WTC11 (cell line): ENCODE data around the gene GLS.

Experiments
- ATF1 ChIP-seq: sonication (generic); formaldehyde crosslinking; IDR thresholded peaks from 2 replicates; pipeline ENCODE4 v1.8.1; 2023; ENCODE audit warnings: mild to moderate bottlenecking, moderate library complexity, missing genetic modification reagents
- CBFB ChIP-seq: sonication (generic); formaldehyde crosslinking; IDR thresholded peaks from 2 replicates; pipeline ENCODE4 v1.8.1; 2022; ENCODE audit warnings: mild to moderate bottlenecking, low read depth, missing genetic modification reagents
- CREB1 ChIP-seq: sonication (generic); formaldehyde crosslinking; IDR thresholded peaks from 2 replicates; pipeline ENCODE4 v1.8.0; 2023; ENCODE audit warnings: mild to moderate bottlenecking, missing genetic modification reagents
- NFATC4 ChIP-seq: fragments of 250-450 bp; sonication (Bioruptor Pico); IDR thresholded peaks from 2 replicates; pipeline ENCODE4 v1.9.0; 2021; ENCODE audit warnings: mild to moderate bottlenecking
- NR1H2 ChIP-seq: sonication (generic); formaldehyde crosslinking; IDR thresholded peaks from 2 replicates; pipeline ENCODE4 v1.9.0; 2021; ENCODE audit warnings: mild to moderate bottlenecking, moderate library complexity, missing genetic modification reagents
- NR2C2 ChIP-seq: sonication (generic); formaldehyde crosslinking; IDR thresholded peaks from 2 replicates; pipeline ENCODE4 v1.8.0; 2022; ENCODE audit warnings: mild to moderate bottlenecking, missing genetic modification reagents
- TEAD1 ChIP-seq: sonication (generic); formaldehyde crosslinking; IDR thresholded peaks from 2 replicates; pipeline ENCODE4 v1.8.0; 2022; ENCODE audit warnings: mild to moderate bottlenecking, missing genetic modification reagents
- TF ChIP-seq, protein P1 (sequence below): sonication (generic); formaldehyde crosslinking; IDR thresholded peaks from 2 replicates; pipeline ENCODE4 v1.8.1; 2023; ENCODE audit warnings: mild to moderate bottlenecking, missing genetic modification reagents, borderline replicate concordance
- TF ChIP-seq, protein P2 (sequence below): fragments of 200-600 bp; IDR thresholded peaks from 2 replicates; pipeline ENCODE4 v1.8.0; 2022; ENCODE audit warnings: antibody characterized with exemption
- TF ChIP-seq, protein P3 (sequence below): sonication (generic); formaldehyde crosslinking; IDR thresholded peaks from 2 replicates; pipeline ENCODE4 v1.8.0; 2023; ENCODE audit warnings: mild to moderate bottlenecking, missing genetic modification reagents
- TF ChIP-seq, protein P4 (sequence below): sonication (generic); formaldehyde crosslinking; IDR thresholded peaks from 2 replicates; pipeline ENCODE4 v1.8.1; 2023; ENCODE audit warnings: mild to moderate bottlenecking, missing genetic modification reagents
- TF ChIP-seq, protein P5 (sequence below): sonication (generic); formaldehyde crosslinking; IDR thresholded peaks from 2 replicates; pipeline ENCODE4 v1.8.1; 2023; ENCODE audit warnings: mild to moderate bottlenecking, missing genetic modification reagents

DNA sequence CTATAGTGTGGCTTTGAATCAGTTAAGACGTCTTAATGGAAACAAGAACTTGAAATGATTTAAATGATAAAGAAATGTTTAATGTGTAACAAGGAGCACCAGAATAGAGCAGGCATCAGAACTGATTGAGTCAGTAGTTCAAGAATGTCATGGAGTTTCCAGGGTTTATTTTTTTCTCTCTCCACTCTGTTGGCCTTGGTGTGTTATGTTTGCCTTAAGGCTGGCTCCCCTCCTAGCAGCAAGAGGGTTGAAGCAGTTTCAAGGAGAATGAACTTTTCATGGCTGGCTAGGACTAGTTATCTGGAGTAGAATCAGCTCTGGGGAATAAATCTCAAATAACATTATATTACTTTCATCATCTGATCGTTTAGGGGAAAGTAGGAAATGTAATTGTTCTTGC is 13.4 kb upstream of the GLS start:
- TF ChIP-seq, protein P1, sequence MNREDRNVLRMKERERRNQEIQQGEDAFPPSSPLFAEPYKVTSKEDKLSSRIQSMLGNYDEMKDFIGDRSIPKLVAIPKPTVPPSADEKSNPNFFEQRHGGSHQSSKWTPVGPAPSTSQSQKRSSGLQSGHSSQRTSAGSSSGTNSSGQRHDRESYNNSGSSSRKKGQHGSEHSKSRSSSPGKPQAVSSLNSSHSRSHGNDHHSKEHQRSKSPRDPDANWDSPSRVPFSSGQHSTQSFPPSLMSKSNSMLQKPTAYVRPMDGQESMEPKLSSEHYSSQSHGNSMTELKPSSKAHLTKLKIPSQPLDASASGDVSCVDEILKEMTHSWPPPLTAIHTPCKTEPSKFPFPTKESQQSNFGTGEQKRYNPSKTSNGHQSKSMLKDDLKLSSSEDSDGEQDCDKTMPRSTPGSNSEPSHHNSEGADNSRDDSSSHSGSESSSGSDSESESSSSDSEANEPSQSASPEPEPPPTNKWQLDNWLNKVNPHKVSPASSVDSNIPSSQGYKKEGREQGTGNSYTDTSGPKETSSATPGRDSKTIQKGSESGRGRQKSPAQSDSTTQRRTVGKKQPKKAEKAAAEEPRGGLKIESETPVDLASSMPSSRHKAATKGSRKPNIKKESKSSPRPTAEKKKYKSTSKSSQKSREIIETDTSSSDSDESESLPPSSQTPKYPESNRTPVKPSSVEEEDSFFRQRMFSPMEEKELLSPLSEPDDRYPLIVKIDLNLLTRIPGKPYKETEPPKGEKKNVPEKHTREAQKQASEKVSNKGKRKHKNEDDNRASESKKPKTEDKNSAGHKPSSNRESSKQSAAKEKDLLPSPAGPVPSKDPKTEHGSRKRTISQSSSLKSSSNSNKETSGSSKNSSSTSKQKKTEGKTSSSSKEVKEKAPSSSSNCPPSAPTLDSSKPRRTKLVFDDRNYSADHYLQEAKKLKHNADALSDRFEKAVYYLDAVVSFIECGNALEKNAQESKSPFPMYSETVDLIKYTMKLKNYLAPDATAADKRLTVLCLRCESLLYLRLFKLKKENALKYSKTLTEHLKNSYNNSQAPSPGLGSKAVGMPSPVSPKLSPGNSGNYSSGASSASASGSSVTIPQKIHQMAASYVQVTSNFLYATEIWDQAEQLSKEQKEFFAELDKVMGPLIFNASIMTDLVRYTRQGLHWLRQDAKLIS (CRISPR knock-in tag) = no peak
- TF ChIP-seq NFATC4 (CRISPR knock-in tag) (no peak), NR2C2 (CRISPR knock-in tag) (no peak), TEAD1 (CRISPR knock-in tag) (no peak), NR1H2 (CRISPR knock-in tag) (no peak), CREB1 (CRISPR knock-in tag) (no peak), CBFB (CRISPR knock-in tag) (no peak), ATF1 (CRISPR knock-in tag) (no peak)
- TF ChIP-seq, protein P2, sequence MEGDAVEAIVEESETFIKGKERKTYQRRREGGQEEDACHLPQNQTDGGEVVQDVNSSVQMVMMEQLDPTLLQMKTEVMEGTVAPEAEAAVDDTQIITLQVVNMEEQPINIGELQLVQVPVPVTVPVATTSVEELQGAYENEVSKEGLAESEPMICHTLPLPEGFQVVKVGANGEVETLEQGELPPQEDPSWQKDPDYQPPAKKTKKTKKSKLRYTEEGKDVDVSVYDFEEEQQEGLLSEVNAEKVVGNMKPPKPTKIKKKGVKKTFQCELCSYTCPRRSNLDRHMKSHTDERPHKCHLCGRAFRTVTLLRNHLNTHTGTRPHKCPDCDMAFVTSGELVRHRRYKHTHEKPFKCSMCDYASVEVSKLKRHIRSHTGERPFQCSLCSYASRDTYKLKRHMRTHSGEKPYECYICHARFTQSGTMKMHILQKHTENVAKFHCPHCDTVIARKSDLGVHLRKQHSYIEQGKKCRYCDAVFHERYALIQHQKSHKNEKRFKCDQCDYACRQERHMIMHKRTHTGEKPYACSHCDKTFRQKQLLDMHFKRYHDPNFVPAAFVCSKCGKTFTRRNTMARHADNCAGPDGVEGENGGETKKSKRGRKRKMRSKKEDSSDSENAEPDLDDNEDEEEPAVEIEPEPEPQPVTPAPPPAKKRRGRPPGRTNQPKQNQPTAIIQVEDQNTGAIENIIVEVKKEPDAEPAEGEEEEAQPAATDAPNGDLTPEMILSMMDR = no peak
- TF ChIP-seq, protein P3, sequence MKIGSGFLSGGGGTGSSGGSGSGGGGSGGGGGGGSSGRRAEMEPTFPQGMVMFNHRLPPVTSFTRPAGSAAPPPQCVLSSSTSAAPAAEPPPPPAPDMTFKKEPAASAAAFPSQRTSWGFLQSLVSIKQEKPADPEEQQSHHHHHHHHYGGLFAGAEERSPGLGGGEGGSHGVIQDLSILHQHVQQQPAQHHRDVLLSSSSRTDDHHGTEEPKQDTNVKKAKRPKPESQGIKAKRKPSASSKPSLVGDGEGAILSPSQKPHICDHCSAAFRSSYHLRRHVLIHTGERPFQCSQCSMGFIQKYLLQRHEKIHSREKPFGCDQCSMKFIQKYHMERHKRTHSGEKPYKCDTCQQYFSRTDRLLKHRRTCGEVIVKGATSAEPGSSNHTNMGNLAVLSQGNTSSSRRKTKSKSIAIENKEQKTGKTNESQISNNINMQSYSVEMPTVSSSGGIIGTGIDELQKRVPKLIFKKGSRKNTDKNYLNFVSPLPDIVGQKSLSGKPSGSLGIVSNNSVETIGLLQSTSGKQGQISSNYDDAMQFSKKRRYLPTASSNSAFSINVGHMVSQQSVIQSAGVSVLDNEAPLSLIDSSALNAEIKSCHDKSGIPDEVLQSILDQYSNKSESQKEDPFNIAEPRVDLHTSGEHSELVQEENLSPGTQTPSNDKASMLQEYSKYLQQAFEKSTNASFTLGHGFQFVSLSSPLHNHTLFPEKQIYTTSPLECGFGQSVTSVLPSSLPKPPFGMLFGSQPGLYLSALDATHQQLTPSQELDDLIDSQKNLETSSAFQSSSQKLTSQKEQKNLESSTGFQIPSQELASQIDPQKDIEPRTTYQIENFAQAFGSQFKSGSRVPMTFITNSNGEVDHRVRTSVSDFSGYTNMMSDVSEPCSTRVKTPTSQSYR (CRISPR knock-in tag) = no peak
- TF ChIP-seq, protein P4, sequence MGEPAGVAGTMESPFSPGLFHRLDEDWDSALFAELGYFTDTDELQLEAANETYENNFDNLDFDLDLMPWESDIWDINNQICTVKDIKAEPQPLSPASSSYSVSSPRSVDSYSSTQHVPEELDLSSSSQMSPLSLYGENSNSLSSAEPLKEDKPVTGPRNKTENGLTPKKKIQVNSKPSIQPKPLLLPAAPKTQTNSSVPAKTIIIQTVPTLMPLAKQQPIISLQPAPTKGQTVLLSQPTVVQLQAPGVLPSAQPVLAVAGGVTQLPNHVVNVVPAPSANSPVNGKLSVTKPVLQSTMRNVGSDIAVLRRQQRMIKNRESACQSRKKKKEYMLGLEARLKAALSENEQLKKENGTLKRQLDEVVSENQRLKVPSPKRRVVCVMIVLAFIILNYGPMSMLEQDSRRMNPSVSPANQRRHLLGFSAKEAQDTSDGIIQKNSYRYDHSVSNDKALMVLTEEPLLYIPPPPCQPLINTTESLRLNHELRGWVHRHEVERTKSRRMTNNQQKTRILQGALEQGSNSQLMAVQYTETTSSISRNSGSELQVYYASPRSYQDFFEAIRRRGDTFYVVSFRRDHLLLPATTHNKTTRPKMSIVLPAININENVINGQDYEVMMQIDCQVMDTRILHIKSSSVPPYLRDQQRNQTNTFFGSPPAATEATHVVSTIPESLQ (CRISPR knock-in tag) = no peak
- TF ChIP-seq, protein P5, sequence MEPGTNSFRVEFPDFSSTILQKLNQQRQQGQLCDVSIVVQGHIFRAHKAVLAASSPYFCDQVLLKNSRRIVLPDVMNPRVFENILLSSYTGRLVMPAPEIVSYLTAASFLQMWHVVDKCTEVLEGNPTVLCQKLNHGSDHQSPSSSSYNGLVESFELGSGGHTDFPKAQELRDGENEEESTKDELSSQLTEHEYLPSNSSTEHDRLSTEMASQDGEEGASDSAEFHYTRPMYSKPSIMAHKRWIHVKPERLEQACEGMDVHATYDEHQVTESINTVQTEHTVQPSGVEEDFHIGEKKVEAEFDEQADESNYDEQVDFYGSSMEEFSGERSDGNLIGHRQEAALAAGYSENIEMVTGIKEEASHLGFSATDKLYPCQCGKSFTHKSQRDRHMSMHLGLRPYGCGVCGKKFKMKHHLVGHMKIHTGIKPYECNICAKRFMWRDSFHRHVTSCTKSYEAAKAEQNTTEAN (CRISPR knock-in tag) = no peak
